ENCODE results near the gene PLEKHH3.
A peak's percentile ranks its signal among the peaks of the same experiment; 100 is the strongest.

Gene PLEKHH3

DNA sequence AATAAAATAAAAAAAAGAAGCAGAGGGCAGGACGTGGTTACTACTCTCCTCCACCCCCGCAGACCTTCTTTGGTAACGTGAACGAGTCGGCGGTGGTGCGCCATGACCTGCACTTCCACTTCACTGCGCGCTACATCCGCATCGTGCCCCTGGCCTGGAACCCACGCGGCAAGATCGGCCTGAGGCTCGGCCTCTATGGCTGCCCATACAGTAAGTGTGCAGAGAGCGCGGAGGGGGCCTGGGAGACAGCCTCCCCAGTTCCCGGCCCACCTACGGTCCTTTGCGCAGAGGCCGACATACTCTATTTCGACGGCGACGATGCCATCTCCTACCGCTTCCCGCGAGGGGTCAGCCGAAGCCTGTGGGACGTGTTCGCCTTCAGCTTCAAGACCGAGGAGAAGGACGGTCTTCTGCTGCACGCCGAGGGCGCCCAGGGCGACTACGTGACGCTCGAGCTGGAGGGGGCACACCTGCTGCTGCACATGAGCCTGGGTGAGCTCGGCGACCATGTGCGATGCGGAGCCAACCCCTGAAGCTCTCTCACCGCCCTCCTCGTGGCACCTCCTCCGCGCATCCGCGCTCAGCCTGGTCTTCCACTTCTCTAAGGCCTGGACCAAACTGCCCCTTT lies 8.2 kb upstream of the PLEKHH3 start:
- DNase-seq, result no peak

DNA sequence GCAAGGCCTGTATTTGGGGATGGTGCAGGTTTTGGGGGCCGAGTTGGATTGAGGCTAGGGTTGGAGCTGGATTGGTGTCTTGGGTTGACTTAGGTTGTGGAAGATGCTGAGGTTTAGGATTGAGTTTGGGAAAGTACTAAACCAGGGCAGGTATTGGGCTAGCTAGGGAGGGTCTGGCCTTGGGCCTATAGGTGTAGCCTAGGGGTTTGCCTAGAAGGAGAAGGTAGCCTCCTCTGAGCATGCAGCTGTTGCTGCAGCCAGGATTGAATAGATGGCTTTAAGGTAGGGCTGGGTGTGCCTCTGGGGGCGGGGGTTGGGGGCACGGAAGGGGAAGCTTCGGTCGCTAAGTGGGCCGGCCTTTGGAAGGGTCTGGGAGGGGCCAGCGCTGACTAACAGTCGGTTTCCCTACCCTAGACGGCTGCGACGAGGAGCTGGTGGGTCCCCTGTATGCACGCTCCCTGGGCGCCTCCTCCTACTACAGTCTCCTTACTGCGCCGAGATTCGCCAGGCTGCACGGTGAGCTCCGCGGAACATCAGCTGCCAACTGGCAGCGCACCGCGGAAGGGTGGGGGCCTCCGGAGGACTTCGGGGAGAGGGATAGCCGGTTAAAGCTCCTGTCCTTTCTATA lies 6.7 kb upstream of the PLEKHH3 start:
- no peak for DNase-seq

DNA sequence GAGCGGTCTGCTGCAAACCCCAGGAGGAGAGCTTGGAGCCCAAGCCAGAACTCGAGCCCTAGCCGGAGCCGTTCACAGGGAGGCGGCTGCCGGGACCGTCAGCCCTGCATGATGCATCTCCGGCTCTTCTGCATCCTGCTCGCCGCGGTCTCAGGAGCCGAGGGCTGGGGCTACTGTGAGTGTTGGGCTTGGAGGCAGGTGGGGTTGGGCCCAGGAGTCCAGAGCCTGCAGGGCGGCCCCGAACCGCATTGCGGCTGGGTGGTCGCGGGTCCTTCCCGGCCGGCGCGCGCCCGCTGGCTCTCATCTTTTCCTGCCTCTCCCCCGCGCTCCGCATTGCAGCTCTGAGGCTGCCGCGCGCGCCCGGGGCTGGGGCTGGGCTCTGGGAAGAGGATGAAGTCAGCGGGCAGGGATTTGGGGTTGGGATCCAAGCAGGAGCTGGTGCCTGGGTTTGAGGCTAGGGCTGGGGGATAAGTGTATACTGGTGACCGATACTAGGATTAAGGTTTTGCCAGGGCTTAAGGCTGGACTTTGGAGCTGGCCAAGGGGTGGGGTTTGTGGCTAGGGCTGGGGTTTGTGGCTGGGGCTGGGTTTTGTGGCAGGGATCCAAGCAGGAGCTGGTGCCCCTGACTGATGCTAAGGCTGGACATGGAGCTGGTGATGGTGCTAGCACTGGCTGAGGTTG lies 6.1 kb upstream of the PLEKHH3 start:
- DNase-seq, result no peak

DNA sequence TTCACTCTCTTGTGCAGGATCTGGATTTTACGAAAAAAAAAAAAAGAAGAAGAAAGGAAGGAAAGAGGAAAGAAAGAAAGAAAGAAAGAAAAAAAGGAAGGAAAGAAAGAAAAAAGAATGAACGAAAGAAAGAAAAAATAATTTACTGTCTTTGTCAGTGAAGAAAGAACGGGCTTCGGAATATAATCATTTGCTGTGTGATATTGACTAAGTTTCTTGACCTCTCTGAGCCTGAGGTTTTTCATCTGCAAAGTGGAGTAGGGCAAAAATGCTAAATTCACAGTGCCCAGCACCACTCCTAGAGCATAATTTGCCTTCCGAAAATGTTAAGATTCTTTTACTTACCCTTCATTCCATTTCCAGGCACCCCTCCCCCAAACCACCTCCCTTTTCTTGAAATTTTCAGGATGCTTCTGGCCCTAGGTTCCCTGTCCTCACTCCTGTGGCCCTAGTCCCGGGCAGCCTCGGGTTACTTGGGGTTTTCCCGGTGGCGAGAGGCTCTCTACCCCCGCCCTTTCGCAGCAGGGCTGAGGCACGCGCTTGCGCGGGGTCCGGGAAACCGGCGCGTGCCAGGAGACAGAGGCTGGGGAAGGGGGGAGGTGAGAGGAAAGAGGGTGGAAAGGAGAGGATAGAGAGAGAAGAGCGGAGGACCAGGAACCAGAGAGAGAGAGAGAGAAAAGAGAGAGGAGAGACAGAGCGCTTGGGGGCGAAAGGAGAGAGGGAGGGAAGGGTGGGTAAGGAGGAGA lies 5.4 kb upstream of the PLEKHH3 start, which contains the start of gene CNTNAP1:
Gene CNTNAP1, plus strand, starts transcription at position 556 of the 746 bp plus-strand sequence. CDS start 299 bp downstream, outside the sequence.
- DNase-seq, result peak; percentile 42

DNA sequence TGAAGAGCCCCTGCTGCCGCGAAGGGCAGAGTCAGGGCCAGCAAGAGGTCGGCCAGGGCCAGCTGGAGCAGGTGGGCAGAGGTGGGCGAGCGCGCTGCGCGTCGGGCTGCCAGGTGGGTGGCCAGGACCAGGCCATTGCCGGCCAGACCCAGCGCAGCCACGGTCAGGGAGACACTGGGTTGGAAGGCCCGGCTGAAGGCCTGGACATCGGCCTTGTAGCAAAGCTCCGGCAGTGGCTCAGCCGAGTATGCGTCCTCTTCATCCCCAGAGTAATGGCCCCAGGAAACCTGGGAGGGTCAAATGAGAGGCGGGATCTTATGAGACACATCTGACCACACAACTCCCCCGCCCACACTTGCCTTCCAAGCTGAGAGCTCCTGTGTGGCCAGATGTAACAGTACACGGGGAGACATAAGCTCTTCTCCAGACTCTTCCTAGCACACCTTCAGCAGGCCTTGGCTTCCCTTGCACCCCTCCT lies 3.6 kb upstream of the PLEKHH3 start:
- DNase-seq, result no peak

DNA sequence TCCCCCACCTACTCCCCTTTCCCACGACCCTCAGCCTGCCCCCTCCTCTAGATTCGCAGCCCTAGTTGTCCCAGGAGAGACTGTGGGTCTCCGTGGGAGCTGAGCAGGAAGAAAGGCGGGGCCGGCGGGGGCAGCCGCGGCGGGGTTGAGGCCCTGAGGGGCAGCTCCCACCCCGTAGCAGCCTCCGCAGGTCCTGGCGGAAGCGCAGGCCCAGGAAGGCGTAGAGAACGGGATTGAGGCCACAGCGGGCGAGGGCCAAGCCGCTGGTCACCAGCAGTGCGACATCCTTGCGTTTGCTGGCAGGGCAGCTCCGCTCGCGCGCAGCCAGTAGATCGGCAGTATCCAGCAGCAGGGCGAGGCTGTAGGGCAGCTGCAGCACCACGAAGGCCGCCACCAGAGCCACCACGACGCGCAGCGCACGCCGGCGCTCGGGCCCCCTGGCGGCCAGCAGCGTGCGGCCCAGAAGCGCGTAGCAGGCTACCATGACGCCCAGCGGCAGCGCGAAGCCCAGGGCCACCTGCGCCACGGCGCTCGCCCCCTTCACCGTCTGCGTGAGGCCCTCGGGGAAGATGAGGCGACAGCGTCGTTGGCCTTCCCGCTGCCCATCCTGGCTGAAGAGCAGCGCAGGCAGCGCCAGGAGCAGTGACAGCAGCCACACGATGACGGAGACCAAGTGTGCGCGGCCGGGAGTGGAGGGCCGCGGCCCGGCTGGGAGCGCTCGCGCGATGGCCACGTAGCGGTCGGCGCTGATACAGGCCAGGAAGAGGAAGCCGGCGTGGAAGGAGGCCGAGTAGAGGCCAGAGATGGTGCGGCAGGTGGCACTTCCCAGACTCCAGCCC lies 2.9 kb upstream of the PLEKHH3 start:
- DNase-seq, result no peak

DNA sequence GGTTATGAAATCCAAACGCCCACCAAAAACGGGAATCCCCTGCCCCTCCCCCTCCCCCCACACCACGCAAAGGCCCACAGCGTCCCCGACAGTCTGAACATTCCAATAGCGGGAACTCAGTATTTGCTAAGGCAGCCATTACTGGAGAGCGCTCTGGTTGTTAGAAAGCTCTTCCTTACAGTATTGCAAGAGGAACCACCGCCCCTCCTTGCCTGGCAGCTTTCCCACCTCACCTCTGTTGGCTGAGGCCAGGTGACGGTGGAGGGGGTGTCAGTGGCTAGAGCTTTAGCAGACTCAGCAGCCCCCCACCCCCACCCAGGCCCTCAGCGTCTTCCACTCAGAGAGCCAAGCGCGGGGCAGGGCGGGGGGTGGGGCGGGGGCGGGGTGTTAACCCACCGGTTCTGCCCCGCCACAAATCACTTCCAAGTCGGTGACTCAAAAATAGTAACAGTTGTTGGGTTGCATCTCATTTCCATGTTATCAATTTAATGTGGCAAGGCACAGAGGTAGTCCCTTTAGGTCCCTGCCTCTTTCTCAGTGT lies 2.2 kb upstream of the PLEKHH3 start:
- peak; percentile 85 for DNase-seq

DNA sequence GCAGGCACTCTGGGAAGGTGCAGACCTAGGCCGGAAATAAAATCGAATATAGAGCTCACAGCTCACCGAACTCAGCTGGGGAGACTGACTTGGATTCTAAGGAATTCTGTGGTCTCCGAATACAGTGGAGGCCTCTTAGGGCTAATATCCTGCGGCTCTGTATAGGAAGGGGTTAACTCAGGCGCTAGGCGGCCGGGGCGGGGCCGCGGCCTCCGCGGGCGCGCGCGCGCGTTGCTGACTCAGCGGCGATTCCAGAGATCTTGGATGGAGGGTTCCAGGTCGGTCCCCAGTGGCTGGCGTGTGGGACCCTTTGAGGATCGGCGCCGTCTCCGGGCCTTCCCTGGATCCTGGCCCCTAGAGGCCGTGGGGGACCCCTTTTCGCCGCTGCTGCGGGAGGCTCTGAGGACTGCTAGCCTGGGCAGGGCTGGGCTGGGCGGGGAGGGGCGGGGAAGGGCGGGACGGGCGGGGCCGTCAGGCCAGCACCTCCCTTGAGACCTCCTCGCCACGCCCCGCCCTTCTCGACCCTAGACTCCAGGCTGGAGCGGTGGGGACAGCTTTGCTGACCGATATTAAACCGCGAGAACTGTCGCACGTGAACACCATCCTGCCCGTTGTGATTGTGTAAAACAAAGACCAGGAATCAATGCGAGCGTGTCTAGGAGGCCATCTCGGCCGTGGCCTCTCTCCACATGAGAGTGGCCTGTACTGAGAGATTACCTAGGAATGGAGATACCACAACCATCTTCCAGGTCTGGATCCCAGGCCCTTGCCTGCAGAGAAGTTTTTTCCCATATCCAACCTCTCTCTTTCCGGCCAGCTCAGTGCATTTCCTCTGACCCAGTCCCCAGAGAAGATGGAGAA lies 1.4 kb upstream of the PLEKHH3 start:
- peak; percentile 72 for DNase-seq

DNA sequence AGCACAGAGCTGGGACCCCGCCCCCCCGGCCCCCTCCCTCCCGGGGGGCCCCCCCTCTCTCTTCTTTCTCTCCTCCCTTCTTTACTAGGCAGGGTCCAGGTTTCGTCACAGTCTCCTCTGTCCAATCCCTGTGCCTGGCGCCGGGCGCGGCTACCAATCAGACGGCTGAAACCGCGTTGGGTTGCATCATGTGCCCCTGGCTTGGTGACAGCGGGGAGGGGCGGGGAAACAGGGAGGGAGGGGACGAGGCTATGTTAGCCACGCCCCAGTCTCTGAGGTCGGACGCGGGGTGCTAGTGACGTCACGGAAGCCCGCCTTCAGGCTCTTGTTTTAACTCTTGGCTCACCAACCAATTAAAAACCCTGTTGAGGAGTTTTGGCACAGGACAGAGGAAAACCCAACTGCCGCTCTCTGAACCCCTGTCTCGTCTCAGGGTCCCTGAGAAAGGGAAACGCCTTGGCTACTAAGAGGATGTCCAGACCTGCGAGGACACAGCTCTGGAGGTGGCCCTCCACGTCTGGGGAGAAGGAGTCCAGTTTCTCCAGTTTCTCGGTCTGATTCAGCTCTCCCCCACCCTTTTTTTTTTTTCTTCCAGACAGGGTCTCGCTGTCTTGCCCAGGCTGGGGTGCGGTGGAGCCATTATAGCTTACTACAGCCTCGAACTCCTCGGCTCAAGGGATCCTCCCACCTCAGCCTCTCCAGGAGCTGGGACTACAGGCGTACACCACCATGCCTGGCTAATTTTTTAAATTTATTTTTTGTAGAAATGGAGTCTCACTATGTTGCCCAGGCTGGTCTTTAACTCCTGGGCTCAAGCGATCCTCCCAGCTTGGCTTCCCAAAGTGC lies 441 bp upstream of the PLEKHH3 start:
- DNase-seq, result peak; percentile 97

DNA sequence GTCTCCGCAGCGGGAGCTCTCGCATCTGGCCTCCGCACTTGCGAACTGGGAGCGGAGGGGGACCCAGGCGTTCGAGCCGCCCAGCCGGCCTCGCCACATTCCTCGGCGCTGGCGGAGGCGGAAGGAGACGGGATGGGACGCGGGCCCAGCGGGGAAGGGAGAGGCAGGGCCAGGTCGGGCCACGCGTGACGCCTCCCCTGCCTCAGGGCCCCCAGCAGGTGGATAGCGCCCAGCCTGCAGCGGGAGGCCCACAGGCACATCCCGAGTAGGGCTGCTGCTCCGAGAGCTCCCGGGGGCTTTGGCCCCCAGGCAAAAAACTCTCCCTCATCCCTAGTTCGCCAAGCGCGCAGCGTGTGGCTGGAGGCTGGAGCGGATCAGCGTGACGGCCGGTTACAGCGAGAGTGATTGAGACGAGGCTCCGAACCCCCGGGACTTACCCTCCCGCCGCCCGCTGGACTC lies 800 bp downstream of the PLEKHH3 start:
- no peak for DNase-seq

DNA sequence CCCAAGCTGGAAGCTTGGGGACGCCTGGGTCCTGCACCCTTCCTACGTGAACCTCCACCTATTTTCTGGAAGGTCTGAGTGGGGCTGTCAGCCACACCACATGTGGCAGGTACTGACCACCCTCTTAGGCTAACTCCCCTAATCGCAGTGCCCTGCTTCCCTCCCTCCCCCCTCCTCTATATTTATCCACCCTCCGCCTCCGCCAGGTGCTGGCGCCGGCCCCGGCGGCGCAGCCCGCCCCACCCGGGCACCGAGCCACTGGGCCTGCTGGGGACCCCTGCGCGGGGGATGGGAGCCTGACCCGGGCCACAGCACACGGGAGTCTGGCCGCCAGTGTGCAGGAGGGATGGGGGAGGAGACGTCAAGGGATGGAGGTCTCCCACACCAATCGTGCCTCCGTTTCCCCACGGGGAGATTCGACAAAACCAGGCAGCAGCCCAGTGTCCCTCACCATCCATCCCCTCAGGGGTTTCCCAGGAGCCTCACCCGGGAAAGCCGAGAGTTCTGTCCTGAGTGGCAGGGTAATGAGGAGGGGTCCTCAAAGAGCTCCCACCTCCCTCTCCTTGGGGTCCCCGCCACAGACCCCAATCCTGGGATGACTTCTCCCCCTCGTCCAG lies 1.3 kb downstream of the PLEKHH3 start:
- DNase-seq, result no peak

DNA sequence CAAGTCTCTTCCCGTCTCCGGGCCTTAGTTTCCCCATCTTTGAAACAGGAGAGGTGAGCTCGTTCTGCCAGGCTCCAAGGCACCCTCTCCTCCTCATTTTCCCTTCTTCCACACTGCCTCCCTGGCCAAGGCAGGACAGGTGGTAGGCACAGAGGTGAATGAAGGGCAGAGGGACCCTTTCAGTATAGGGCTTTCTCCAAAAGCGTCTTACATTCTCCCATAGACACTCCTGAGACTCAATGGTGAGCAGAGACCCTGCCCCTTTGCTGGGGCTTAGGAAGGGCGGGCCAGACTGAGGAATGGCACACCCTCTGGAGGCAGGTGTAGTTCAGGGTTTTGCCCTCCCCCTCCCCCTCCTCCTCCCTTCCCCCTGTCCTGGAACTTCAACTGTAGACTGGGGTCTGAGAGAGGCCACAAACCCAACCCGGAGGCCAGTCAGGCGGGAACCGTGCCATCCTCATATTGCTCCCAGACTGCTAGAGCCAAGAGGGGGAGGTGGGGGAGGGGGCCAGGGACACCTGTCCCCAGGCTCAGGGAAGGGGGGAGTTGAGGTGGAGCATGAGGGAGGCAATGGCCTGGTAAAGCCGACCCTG lies 1.9 kb downstream of the PLEKHH3 start:
- DNase-seq, result no peak

DNA sequence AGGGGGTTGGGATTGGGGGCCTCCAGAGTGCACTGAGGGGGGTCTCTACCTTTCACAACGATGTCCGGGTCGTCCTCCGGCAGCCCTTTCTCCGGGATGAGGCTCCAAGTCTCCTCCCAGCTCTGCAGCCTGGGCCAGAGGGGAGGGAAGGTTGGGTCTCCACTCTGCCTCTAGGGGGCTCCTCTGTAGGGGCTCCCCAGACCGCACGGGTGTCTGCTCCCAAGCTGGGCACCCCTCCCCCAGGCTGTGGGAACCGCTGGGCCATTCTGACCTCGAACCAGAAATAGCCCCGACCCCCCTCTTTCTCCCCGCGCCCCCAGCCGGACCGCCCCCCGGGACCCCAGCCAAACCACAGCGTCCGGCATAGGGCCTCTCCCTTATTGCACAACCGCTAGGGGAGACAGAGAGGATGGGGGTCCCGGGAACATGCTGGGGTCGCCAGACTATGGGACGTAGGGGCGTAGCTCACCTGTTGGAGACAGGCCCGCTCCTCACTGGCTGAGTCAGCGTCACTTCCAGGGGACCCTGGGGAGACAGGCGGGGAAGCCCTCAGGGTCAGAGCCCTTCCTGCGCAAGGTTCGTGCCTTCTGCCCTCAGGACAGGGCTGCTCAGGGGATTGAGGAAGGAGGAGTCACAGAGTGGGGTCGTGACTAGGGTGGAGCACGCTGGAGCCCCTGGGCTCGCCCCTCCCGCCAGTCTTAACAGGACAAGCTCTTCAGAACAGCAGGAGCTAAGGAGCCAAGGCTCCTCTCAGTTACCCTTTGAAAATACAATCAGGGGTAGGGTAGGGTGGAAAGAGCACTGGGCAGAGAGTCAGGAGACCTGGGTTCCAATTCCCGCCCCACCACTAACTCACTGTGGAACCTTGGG lies 2.7 kb downstream of the PLEKHH3 start:
- no peak for DNase-seq

DNA sequence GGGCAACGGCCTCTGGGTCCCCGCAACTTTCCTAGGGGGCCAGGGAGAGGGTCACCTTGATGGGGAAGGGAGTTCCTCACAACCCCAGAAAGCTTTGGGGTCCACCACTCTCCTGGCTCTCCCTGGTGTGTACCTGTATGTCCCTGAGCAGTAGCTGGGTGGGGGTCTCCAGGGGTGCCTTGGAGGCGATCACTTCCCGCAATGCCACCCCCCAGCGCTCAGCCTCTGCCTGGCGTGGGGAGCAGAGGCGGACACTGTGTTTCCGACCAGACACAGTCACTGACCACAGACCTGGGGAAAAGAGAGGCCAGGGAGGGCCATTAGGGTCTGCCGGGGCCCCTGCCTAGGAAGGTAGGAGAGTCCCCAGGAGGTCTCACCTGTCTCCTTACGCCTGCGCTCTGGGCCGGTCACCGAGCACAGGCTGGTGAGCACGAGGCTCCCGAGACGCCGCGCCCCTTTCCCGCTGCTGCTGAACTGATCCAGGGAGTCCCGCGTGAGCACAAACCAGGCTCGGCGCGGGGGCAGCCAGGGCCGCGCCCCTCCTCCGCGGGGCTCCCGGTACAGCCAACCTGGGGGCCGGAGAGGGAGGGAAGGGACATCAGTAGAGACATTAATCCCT lies 3.4 kb downstream of the PLEKHH3 start:
- no peak for DNase-seq

DNA sequence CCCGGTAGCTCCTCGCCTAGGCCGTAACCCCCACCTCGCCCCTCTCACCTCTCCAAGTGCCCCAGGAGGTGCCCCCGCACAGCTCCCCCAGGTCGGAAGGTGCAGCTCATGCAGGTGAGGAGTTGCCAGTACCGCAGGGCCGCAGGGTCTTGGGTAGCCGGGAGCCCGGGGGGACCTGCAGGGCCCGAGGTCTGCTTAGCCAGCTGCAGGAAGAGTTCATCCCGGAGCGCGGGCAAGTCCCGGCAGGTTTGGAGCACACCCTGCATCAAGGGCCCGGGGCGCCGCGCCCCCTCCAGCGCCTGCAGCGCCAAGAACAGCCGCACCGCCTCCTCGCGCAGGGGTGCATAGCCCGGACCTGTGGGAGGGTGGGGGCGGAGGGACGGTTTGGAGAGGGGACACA lies 4.8 kb downstream of the PLEKHH3 start:
- no peak for DNase-seq

DNA sequence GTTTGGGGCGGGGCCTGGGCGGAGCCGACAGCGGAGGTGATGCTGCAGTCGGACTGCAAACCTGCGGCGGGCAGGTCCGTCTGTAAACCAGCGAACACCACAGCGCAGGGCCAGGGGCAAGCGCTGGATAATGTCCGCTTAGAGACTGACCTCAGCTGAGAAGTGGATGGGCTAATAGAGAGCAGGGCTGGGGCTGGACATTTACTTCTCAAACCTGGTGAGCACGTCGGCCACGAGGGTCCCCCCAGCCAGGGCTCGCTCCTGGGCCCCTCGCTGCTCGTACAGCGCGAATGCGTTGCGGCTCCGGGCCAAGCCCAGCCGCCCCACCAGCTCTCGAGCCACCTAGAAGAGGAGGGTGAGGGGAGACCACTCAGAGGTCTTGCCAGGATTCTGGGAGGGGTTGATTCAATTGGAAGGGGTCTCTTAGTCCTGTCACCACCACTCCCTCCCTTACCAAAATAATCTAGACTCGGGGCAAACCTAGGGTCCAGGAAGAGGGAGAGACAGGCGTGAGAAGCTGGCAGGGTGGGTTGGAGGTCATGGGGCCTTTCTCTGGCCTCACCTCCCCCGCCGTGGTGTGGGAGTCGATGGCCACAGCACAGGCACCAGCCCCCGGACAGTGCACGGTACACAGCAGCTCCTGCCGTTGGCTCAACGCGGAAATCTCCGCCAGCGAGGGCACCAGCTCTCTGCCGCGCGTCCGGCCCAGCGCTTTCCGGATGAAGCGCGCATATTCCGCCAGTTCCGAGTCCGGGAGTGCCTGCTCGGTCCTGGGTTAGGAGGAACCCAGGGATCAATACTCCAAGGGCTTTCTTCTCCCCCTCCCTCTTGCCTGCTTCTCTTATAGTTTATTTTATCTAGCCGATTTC lies 5.8 kb downstream of the PLEKHH3 start:
- DNase-seq, result no peak

All from DMS 273 treated with DMSO at 0.1 percent for 48 hours (cell line).